Activated CD4-positive, alpha-beta memory T cell treated with anti-CD3 and anti-CD28 coated beads for 36 hours (primary cell): Measurements from ENCODE around the gene LDHAL6B. TPM values are rescaled to one million over a fixed set of nuclear protein-coding genes. Genes with fewer than 3 reads are reported as not detected.

Experiments
- CTCF ChIA-PET: fragments of 350-600 bp; sonication (Branson Sonifier 250); formaldehyde crosslinking; loops from one replicate; lab custom pipeline; 2021; ENCODE audit warnings: antibody characterized with exemption, inconsistent platforms; lab: Charles Lee
- POLR2A ChIA-PET: fragments of 350-600 bp; sonication (Branson Sonifier 250); formaldehyde crosslinking; loops from one replicate; lab custom pipeline; 2021; ENCODE audit warnings: antibody characterized with exemption; lab: Charles Lee
- DNase-seq: peaks from one replicate; pipeline ENCODE4 v3.0.0-alpha.2; 2020
- H3K27ac Mint-ChIP-seq: one replicate; pipeline ENCODE4 v1.8.0; 2021; ENCODE audit warnings: mixed read lengths
- H3K27me3 Mint-ChIP-seq: one replicate; pipeline ENCODE4 v1.8.0; 2021; ENCODE audit warnings: mixed read lengths
- H3K36me3 Mint-ChIP-seq: one replicate; pipeline ENCODE4 v1.8.0; 2021; ENCODE audit warnings: mixed read lengths
- H3K4me1 Mint-ChIP-seq: one replicate; pipeline ENCODE4 v1.8.0; 2021; ENCODE audit warnings: low read depth, mixed read lengths
- H3K4me3 Mint-ChIP-seq: one replicate; pipeline ENCODE4 v1.8.0; 2021; ENCODE audit warnings: mild to moderate bottlenecking, mixed read lengths
- H3K9me3 Mint-ChIP-seq: one replicate; pipeline ENCODE4 v1.8.0; 2021; ENCODE audit warnings: mixed read lengths
- intact Hi-C: fragments of 100-400 bp; cut with micrococcal nuclease; formaldehyde crosslinking; loops from one replicate; pipeline ENCODE4 v1.15.1; 2023
- total RNA-seq, 2 experiments: library from RNA; stranded (reverse); gene quantifications; one replicate each; pipeline ENCODE4 v1.2.3, GENCODE V29; 2021

Gene LDHAL6B
- total RNA-seq, 2 experiments from 2014 or later = not detected

DNA sequence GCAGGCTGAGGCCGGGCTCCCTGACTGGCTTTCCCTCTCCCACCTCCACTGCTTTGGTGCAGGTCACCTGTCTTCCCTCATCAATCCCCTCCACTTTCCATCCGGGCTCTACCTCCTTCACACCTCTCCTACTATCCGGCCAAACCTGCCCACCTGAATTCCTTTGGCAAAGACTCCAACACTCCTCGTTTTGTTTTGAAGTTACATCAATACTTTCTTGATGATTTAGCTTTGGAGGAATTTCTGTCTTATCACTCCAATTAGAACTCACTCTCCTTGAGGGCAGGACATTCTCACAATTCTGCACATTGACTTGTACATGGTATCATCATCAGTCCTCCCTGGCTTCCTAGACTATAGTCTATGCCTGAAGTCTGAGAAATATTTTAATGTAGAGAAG lies 20.4 kb downstream of the LDHAL6B start:
- CTCF ChIA-PET = interaction anchor here (0.6 kb wide), 1 partner anchor 334 kb away, joined by 3 read pairs; no protein-coding TSS in a partner anchor
- no peaks in the 10 kb centered on the region for H3K4me1 Mint-ChIP-seq
- POLR2A ChIA-PET = no interaction called here
- DNase-seq = no peak
- H3K27me3 Mint-ChIP-seq = peaks cover 7% of the 10 kb centered on the region
- intact Hi-C loops = no loop called here
- H3K27ac Mint-ChIP-seq = no peak overlapping the region
- H3K9me3 Mint-ChIP-seq = no peaks in the 10 kb centered on the region
- no peaks in the 10 kb centered on the region for H3K36me3 Mint-ChIP-seq
- no peak overlapping the region for H3K4me3 Mint-ChIP-seq

GRCh38 chr15:59229015-59229414 lies 22.4 kb downstream of the LDHAL6B start:
- ChIA-PET CTCF (interaction anchor here (0.6 kb wide), 1 partner anchor 246 kb away, joined by 3 read pairs; no protein-coding TSS in a partner anchor), POLR2A (no interaction called here)
- intact Hi-C loops = no loop called here
- no peaks in the 10 kb centered on the region for H3K4me1 Mint-ChIP-seq
- H3K9me3 Mint-ChIP-seq = no peaks in the 10 kb centered on the region
- no peak overlapping the region for H3K4me3 Mint-ChIP-seq
- H3K27ac Mint-ChIP-seq = no peak overlapping the region
- H3K27me3 Mint-ChIP-seq = peaks cover 7% of the 10 kb centered on the region
- no peak for DNase-seq
- H3K36me3 Mint-ChIP-seq = no peaks in the 10 kb centered on the region

DNA sequence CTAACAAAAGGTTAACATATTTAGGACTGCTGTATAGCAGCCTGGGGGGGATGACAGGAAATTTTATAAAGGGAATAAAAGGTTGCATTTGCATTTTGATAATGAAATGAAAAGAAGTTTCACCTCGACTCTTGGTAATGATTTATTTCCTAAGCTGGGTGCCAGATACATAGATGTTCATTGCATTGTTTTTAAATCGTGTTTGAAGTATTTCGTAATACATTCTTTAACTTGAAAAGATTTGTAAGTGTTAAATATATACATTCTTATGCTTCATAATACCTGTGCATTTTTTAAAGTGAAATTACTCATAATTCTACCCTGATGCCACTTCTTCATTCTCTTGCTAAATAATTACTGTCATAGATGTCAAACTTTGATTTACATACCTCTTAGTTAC lies 22.8 kb downstream of the LDHAL6B start:
- DNase-seq = no peak
- Mint-ChIP-seq H3K9me3 (no peaks in the 10 kb centered on the region), H3K36me3 (no peaks in the 10 kb centered on the region), H3K27me3 (peaks cover 7% of the 10 kb centered on the region), H3K4me1 (no peaks in the 10 kb centered on the region), H3K4me3 (no peak overlapping the region), H3K27ac (no peak overlapping the region)
- ChIA-PET POLR2A (no interaction called here), CTCF (interaction anchor here (0.6 kb wide), 2 partner anchors 245 to 548 kb away, joined by 3 to 4 read pairs; no protein-coding TSS in a partner anchor)
- intact Hi-C loops = no loop called here

- Mint-ChIP-seq H3K4me3 (no peak overlapping the region), H3K4me1 (no peaks in the 10 kb centered on the region), H3K27ac (no peak overlapping the region), H3K36me3 (no peaks in the 10 kb centered on the region), H3K9me3 (no peaks in the 10 kb centered on the region), H3K27me3 (peaks cover 3% of the 10 kb centered on the region)
- DNase-seq = no peak
- POLR2A ChIA-PET = no interaction called here
- intact Hi-C loops = no loop called here
- CTCF ChIA-PET = no interaction called here
Measured at GRCh38 chr15:59230531-59231055, 23.9 kb downstream of the LDHAL6B start.

- Mint-ChIP-seq H3K27ac (no peak overlapping the region), H3K4me1 (no peaks in the 10 kb centered on the region), H3K9me3 (no peaks in the 10 kb centered on the region), H3K4me3 (no peak overlapping the region), H3K36me3 (no peaks in the 10 kb centered on the region), H3K27me3 (no peaks in the 10 kb centered on the region)
- ChIA-PET CTCF (interaction anchor here (0.7 kb wide), 1 partner anchor 174 kb away, joined by 3 read pairs; no protein-coding TSS in a partner anchor), POLR2A (no interaction called here)
- DNase-seq = no peak
- intact Hi-C loops = no loop called here
Measured at GRCh38 chr15:59232476-59232875, 25.8 kb downstream of the LDHAL6B start.

DNA sequence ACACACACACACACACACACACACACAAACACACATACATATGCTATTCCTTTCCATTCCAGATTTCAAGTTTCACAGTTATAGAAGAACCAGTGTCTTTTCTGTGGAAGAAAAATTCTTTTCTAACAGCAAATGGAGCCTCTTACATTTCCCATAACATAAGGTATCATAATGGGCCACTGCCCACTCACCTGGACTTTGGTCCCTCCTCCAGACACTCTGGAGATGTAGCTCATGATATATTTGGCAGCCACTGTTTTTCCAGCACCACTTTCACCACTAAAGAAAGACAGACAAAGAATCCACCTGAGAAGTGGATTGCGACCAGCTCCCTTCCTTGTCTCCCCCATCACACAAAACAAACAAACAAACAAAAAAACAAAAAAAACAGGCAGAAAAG lies 29.8 kb downstream of the LDHAL6B start:
- Mint-ChIP-seq H3K4me1 (no peaks in the 10 kb centered on the region), H3K27ac (no peak overlapping the region), H3K36me3 (no peaks in the 10 kb centered on the region), H3K9me3 (no peaks in the 10 kb centered on the region), H3K4me3 (no peak overlapping the region), H3K27me3 (peaks cover 2% of the 10 kb centered on the region)
- ChIA-PET CTCF (interaction anchor here (0.8 kb wide), 1 partner anchor 154 kb away, joined by 3 read pairs; no protein-coding TSS in a partner anchor), POLR2A (no interaction called here)
- intact Hi-C loops = no loop called here
- DNase-seq = no peak

DNA sequence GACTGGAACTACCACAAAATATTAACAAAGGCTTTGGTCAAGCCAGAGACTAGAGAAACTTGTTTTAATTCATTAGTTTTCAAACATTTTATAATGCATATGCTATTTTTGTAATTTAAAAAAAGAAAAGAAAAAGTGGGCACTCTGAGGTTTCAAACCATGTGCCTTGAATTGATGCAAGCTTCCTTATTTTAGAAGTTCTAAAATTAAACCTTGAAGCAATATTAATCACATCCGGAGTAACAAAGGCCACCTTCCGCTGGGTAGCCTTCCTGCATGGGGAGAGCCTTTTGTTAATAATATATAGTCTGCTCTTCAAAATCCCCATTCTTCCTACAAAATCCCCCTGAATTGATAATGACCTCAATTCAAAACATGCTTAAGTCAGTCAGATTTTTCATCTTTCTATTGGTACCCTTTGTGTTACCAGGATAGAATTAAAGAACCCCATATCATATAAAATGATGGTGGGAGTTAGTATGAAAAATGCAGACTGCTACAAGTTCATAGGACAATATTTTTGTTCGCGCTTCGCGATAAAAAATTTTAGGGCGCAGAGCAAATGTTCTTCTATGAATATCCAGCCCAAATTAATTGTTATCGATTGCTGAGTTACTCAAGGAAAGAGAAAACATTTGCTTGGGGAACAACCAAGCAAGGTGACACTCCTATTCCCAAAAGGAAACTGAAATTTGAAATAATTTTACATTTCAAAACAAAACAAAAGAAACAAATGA lies 30.6 kb downstream of the LDHAL6B start:
- ChIA-PET POLR2A (no interaction called here), CTCF (no interaction called here)
- no peaks in the 10 kb centered on the region for H3K4me1 Mint-ChIP-seq
- DNase-seq = no peak
- intact Hi-C loops = no loop called here
- H3K4me3 Mint-ChIP-seq = no peak overlapping the region
- peaks cover 2% of the 10 kb centered on the region for H3K27me3 Mint-ChIP-seq
- no peaks in the 10 kb centered on the region for H3K9me3 Mint-ChIP-seq
- no peak overlapping the region for H3K27ac Mint-ChIP-seq
- no peaks in the 10 kb centered on the region for H3K36me3 Mint-ChIP-seq

GRCh38 chr15:59237924-59238331 lies 31.3 kb downstream of the LDHAL6B start:
- Mint-ChIP-seq H3K36me3 (no peaks in the 10 kb centered on the region), H3K9me3 (no peaks in the 10 kb centered on the region), H3K4me3 (no peak overlapping the region), H3K27ac (no peak overlapping the region), H3K4me1 (no peaks in the 10 kb centered on the region), H3K27me3 (peaks cover 2% of the 10 kb centered on the region)
- intact Hi-C loops = no loop called here
- no peak for DNase-seq
- ChIA-PET CTCF (no interaction called here), POLR2A (no interaction called here)

DNA sequence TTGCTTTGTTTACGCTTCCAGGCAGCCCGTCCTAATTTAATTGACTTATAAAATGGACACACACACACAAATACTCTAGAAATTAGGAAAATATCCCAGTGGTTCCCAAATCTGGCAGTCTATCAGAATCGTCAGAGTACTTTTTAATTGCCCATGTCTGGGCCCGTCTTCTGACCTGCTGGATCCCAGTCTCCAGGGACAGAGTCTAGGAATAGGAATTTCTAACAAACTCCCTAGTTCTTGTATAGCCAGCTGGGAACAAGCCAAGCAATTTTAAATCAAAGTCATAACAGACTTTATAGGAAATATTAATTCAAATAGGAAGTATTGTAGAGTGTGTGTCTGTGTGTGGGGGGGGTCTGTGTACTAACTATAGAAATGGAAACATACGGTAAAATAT lies 33.4 kb downstream of the LDHAL6B start:
- peaks cover 2% of the 10 kb centered on the region for H3K27me3 Mint-ChIP-seq
- no peak overlapping the region for H3K4me3 Mint-ChIP-seq
- DNase-seq = no peak
- no peaks in the 10 kb centered on the region for H3K4me1 Mint-ChIP-seq
- no peak overlapping the region for H3K27ac Mint-ChIP-seq
- CTCF ChIA-PET = no interaction called here
- H3K36me3 Mint-ChIP-seq = no peaks in the 10 kb centered on the region
- H3K9me3 Mint-ChIP-seq = no peaks in the 10 kb centered on the region
- intact Hi-C loops = no loop called here
- POLR2A ChIA-PET = no interaction called here

DNA sequence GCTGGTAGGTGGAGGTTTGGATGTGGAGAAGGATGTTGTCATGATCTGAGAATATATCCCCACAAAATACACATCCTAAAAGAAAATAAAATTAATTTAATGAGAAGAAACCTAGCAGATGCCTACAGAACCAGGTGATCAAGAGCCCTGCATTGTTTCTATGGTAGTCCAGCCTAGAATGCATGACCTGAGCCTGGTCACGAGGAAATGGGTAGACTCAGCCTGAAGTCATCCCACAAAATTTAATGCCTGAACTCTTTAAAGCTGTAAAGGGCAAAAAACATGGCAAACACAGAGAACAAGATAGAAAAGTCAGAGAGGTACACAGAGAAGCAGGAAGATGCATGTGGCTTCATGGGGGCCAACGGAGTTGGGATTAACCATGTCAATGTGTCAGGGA lies 36.0 kb downstream of the LDHAL6B start:
- no peak overlapping the region for H3K4me3 Mint-ChIP-seq
- H3K4me1 Mint-ChIP-seq = no peaks in the 10 kb centered on the region
- intact Hi-C loops = no loop called here
- H3K27me3 Mint-ChIP-seq = peaks cover 2% of the 10 kb centered on the region
- DNase-seq = no peak
- POLR2A ChIA-PET = no interaction called here
- CTCF ChIA-PET = interaction anchor here (1.3 kb wide), 1 partner anchor 286 kb away, joined by 4 read pairs; no protein-coding TSS in a partner anchor
- H3K36me3 Mint-ChIP-seq = no peaks in the 10 kb centered on the region
- H3K27ac Mint-ChIP-seq = no peak overlapping the region
- H3K9me3 Mint-ChIP-seq = no peaks in the 10 kb centered on the region

DNA sequence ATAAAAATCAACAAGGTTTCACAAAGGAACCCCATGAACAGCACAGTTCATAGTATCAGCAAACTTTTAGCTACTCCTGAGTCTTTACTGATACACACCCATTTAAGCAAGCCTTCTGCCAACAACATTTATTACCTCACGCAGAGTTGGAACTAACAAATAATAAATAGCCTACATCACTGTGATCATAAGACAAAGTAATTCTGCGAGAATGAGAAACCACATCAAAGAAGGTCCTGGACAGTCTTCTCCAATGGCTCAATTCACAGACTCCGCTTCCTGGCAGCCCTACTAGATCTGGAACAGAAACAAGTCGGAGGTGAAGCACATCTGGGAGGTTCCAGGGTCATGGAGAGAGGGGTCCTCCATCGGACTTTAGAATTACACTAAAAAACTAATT lies 37.0 kb downstream of the LDHAL6B start:
- peaks cover 2% of the 10 kb centered on the region for H3K27me3 Mint-ChIP-seq
- no peak for DNase-seq
- CTCF ChIA-PET = no interaction called here
- H3K27ac Mint-ChIP-seq = no peak overlapping the region
- H3K4me1 Mint-ChIP-seq = no peaks in the 10 kb centered on the region
- no peaks in the 10 kb centered on the region for H3K36me3 Mint-ChIP-seq
- no peak overlapping the region for H3K4me3 Mint-ChIP-seq
- POLR2A ChIA-PET = no interaction called here
- intact Hi-C loops = no loop called here
- H3K9me3 Mint-ChIP-seq = no peaks in the 10 kb centered on the region

GRCh38 chr15:59244337-59244736 lies 37.7 kb downstream of the LDHAL6B start:
- ChIA-PET CTCF (interaction anchor here (1.7 to 3.7 kb wide), 2 partner anchors 11 to 249 kb away, joined by 4 to 27 read pairs; no protein-coding TSS in a partner anchor), POLR2A (no interaction called here)
- DNase-seq = no peak
- no peak overlapping the region for H3K4me3 Mint-ChIP-seq
- H3K36me3 Mint-ChIP-seq = no peaks in the 10 kb centered on the region
- intact Hi-C loops = no loop called here
- no peaks in the 10 kb centered on the region for H3K4me1 Mint-ChIP-seq
- H3K27me3 Mint-ChIP-seq = peaks cover 2% of the 10 kb centered on the region
- no peaks in the 10 kb centered on the region for H3K9me3 Mint-ChIP-seq
- H3K27ac Mint-ChIP-seq = no peak overlapping the region
